HUES6 (cell line): ENCODE results near the gene MALRD1.

Source experiments
- H3K27ac ChIP-seq: 2 replicates; pipeline ENCODE4 v1.7.0; 2013; ENCODE audit warnings: low read depth, mild to moderate bottlenecking, low read length, inconsistent platforms
- H3K27me3 ChIP-seq: 2 replicates; pipeline ENCODE4 v1.6.1; 2013; ENCODE audit warnings: low read length; ENCODE audit not compliant: control insufficient read depth, insufficient read depth
- H3K36me3 ChIP-seq: 2 replicates; pipeline ENCODE4 v1.6.1; 2013; ENCODE audit warnings: low read length; ENCODE audit not compliant: control insufficient read depth, insufficient read depth
- H3K4me1 ChIP-seq: 2 replicates; pipeline ENCODE4 v1.6.1; 2013; ENCODE audit warnings: low read length; ENCODE audit not compliant: control insufficient read depth, insufficient read depth
- H3K4me3 ChIP-seq: 2 replicates; pipeline ENCODE4 v1.5.1; 2013; ENCODE audit warnings: low read depth, low read length
- H3K9ac ChIP-seq: one replicate; pipeline ENCODE4 v1.6.1; 2013; ENCODE audit warnings: mild to moderate bottlenecking, low read length
- H3K9me3 ChIP-seq: 2 replicates; pipeline ENCODE4 v1.6.1; 2013; ENCODE audit warnings: low read depth, low read length; ENCODE audit not compliant: control insufficient read depth, insufficient read depth

Gene MALRD1

DNA sequence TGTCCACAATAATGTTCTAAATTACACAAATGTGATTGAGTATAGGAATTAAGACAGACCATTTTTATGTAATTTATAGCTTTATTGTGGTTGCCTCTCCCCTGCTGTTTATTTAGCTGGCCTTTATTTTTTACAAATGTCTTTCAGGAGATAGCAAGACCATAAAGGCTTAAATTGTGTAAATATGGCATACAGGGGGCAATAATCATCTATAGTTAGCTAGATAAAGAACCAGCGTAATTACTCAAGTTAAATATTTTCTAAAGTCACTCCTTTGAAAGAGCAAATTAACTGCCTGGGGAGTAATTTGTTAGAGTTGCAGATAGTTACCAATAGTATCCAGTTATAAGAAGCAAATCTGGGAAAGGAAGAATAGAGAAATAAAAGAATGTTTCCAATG is at the start of gene MALRD1:
Gene MALRD1, plus strand, starts transcription at position 313 of the 400 bp plus-strand sequence. CDS start 138 bp downstream, outside the sequence.
- Histone ChIP-seq H3K9ac (no peak within 1 kb of the TSS), H3K4me1 (no peaks in the 10 kb centered on the region), H3K27me3 (no peaks in the 10 kb centered on the region), H3K27ac (no peak within 1 kb of the TSS), H3K4me3 (no peak within 1 kb of the TSS), H3K9me3 (no peaks in the 10 kb centered on the region), H3K36me3 (no peaks in the 10 kb centered on the region)

DNA sequence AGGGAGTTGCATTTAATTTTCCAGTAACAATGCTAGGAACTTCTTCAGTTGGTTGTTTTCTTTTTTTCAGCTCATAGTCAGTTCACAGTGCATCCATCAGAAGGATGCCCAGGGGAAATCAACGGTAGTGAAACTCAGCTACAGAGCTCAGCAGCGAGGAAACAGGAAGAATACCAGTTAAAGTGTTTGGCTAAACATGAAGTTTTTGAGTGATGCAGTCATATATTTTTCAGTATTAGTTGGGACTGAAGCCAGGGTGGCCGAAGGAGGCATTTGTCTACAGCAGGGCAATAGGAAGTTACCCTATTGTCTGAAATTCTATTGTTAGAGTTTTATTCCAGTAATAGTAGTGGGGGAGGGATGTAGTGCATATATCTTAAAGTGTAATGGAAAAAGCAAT is 45.3 kb upstream of the MALRD1 start:
- no peaks in the 10 kb centered on the region for H3K4me1 ChIP-seq
- no peaks in the 10 kb centered on the region for H3K9me3 ChIP-seq
- no peak overlapping the region for H3K4me3 ChIP-seq

GRCh38 chr10:19012111-19012510 is 36.5 kb upstream of the MALRD1 start:
- H3K9me3 ChIP-seq = no peaks in the 10 kb centered on the region; the same call in 1 of the 2 replicates

More for the DNA sequence above, 45.3 kb upstream of the MALRD1 start:
- Histone ChIP-seq H3K27ac (no peak overlapping the region), H3K36me3 (no peaks in the 10 kb centered on the region), H3K27me3 (no peaks in the 10 kb centered on the region), H3K9ac (no peak overlapping the region)

DNA sequence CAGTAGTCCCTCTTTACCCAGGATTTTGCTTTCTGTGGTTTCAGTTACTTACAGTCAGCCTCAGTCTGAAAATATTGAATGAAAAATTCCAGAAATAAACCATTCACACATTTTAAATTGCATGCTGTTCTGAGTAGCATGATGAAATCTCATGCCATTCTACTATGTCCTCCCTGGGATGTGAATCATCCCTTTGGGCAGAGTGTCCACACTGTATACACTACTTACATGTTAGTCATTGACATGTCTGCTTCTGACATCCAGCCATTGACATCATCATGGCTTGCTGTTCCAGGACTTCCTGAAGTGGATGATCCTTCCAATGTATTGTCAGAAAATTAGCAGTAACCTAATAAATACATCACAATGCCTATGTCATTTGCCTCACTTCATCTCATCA is 34.6 kb upstream of the MALRD1 start:
- Histone ChIP-seq H3K27ac (no peak overlapping the region), H3K36me3 (no peaks in the 10 kb centered on the region), H3K9ac (no peak overlapping the region), H3K4me1 (no peaks in the 10 kb centered on the region), H3K9me3 (no peaks in the 10 kb centered on the region), H3K4me3 (no peak overlapping the region), H3K27me3 (no peaks in the 10 kb centered on the region)

More at GRCh38 chr10:19012111-19012510, 36.5 kb upstream of the MALRD1 start:
- Histone ChIP-seq H3K4me1 (no peaks in the 10 kb centered on the region), H3K27ac (no peak overlapping the region), H3K27me3 (no peaks in the 10 kb centered on the region), H3K9ac (no peak overlapping the region), H3K4me3 (no peak overlapping the region), H3K36me3 (no peaks in the 10 kb centered on the region)

DNA sequence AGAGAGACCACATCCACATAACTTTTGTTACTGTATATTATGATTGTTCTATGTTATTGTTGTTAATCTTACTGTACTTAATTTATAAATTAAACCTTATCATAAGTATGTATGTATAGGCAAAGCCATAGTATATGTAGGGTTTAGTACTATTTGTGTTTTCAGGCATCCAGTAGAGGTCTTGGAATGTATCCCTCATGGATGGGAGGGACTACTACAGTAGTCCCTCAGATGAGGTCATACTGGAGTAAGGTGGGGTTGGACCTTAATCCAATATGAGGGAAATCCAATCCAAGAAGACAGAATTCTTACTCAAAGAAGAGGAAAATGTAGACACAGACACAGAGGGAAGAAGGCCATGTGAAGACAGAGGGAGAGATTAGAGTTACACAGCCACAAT is 34.1 kb upstream of the MALRD1 start:
- Histone ChIP-seq H3K4me3 (no peak overlapping the region), H3K27ac (no peak overlapping the region), H3K9me3 (no peaks in the 10 kb centered on the region), H3K27me3 (no peaks in the 10 kb centered on the region), H3K36me3 (no peaks in the 10 kb centered on the region), H3K4me1 (no peaks in the 10 kb centered on the region), H3K9ac (no peak overlapping the region)

DNA sequence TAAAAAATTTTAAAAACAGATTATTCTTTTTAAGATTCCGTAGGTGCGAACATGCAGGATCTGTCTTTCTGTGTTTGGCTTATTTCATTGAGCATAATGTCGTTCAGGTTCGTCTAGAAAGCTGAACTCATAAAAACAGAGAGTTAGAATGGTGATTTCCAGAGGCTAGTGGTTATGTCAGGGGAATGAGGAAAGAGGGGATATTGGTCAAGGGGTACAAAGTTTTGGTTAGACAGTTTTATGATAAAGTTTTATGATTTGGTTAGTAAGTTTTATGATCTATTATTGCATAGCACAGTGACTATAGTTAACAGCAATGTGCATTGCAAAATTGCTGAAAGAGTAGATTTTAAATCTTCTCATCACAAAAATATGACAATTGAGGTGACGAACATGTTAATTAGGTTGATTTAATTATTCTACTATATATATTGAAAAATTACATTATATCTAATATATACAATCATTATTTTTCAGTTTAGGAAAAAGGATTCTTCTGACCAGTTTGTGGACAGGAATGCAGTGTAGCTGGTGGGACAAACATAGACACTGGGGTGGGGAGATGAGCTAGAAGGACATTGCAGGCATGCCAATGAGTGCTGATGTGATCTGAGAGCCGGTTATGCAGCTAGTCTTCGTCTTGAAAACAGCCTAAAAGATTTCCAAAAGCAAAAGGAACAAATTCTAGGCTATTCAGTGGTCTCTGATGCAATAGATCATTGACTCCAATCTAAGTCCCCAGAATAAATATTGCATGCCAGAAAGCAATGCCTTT is 31.3 kb upstream of the MALRD1 start:
- Histone ChIP-seq H3K36me3 (no peaks in the 10 kb centered on the region), H3K27me3 (no peaks in the 10 kb centered on the region), H3K9ac (no peak overlapping the region), H3K4me1 (no peaks in the 10 kb centered on the region), H3K4me3 (no peak overlapping the region), H3K9me3 (no peaks in the 10 kb centered on the region), H3K27ac (no peak overlapping the region)

GRCh38 chr10:19021162-19021561 is 27.4 kb upstream of the MALRD1 start:
- no peaks in the 10 kb centered on the region for H3K4me1 ChIP-seq
- H3K9me3 ChIP-seq = no peaks in the 10 kb centered on the region
- H3K9ac ChIP-seq = no peak overlapping the region
- no peaks in the 10 kb centered on the region for H3K36me3 ChIP-seq
- no peaks in the 10 kb centered on the region for H3K27me3 ChIP-seq
- H3K27ac ChIP-seq = no peak overlapping the region
- H3K4me3 ChIP-seq = no peak overlapping the region

GRCh38 chr10:19024611-19025010 is 24.0 kb upstream of the MALRD1 start:
- no peaks in the 10 kb centered on the region for H3K9me3 ChIP-seq
- no peak overlapping the region for H3K27ac ChIP-seq
- no peaks in the 10 kb centered on the region for H3K36me3 ChIP-seq
- H3K9ac ChIP-seq = no peak overlapping the region
- H3K27me3 ChIP-seq = no peaks in the 10 kb centered on the region
- H3K4me1 ChIP-seq = no peaks in the 10 kb centered on the region
- H3K4me3 ChIP-seq = no peak overlapping the region

GRCh38 chr10:19031763-19032162 is 16.8 kb upstream of the MALRD1 start:
- Histone ChIP-seq H3K27me3 (no peaks in the 10 kb centered on the region), H3K4me3 (no peak overlapping the region), H3K9ac (no peak overlapping the region), H3K36me3 (no peaks in the 10 kb centered on the region), H3K27ac (no peak overlapping the region), H3K4me1 (no peaks in the 10 kb centered on the region), H3K9me3 (no peaks in the 10 kb centered on the region)

GRCh38 chr10:19033741-19034140 is 14.9 kb upstream of the MALRD1 start:
- no peak overlapping the region for H3K27ac ChIP-seq
- no peak overlapping the region for H3K9ac ChIP-seq
- no peaks in the 10 kb centered on the region for H3K36me3 ChIP-seq
- H3K4me1 ChIP-seq = no peaks in the 10 kb centered on the region
- no peak overlapping the region for H3K4me3 ChIP-seq
- H3K9me3 ChIP-seq = no peaks in the 10 kb centered on the region
- H3K27me3 ChIP-seq = no peaks in the 10 kb centered on the region

DNA sequence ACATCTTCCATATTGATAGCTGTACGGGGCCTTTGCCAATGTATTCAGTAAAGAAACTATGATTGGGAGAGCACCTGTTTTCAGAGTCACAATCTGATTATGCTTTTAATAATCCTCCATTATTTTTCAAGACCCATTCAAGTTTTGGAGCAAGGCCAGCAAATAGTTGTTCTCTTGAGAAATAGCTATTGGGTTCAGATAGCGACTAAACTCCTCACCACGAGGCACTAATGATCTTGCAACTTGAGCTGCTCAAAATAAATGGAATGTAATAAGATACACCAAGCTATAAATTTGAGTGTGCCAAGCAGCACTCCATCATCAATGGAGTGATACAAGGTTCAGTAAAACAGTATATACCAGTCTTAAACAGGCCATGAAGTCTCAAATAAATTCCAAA is 7.4 kb upstream of the MALRD1 start:
- Histone ChIP-seq H3K4me1 (no peaks in the 10 kb centered on the region), H3K4me3 (no peak overlapping the region), H3K27me3 (no peaks in the 10 kb centered on the region), H3K27ac (no peak overlapping the region), H3K9me3 (no peaks in the 10 kb centered on the region), H3K36me3 (no peaks in the 10 kb centered on the region), H3K9ac (no peak overlapping the region)
